ENCODE data around the gene UVRAG.

Gene UVRAG

DNA sequence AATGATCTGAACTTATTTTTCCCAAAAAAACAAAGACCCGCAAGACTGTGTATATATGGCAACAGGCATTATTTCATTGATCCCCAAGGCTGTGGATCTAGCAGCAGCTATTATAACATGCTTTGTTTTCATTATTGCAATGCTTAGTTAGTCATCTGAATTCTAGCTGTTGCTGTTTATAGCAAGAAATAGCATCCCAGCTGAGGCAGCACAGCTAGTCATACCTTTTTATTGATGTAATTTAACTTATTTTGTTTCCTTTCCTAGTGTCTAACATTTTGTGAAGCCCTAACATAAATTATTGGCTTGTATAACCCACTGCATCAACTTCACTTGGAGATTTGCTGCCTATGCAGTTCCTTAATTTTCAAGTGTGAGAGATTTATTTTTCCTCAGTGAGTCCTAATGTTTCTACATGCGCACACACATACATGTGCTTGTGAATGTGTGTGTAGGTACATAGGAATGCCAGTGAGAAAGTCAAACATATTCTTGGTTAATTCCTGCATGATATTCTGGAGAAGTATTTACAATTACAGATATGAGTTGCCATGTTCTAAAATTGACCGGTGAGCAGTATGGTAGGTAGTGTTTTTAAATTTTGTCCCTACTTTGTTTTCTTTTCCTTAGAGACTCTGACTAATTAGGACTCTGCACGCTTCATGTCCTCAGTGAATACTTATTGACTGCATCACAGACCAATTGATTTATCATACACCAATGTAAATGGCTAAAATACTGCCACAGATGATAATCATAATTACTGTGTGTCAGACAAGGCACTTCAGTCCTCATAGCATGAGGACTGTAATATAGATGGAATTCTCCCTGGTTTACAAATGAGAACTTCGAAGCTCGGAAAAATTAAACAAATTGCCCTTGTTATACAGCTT lies 272.0 kb downstream of the UVRAG start:
- TF ChIP-seq, protein P1, sequence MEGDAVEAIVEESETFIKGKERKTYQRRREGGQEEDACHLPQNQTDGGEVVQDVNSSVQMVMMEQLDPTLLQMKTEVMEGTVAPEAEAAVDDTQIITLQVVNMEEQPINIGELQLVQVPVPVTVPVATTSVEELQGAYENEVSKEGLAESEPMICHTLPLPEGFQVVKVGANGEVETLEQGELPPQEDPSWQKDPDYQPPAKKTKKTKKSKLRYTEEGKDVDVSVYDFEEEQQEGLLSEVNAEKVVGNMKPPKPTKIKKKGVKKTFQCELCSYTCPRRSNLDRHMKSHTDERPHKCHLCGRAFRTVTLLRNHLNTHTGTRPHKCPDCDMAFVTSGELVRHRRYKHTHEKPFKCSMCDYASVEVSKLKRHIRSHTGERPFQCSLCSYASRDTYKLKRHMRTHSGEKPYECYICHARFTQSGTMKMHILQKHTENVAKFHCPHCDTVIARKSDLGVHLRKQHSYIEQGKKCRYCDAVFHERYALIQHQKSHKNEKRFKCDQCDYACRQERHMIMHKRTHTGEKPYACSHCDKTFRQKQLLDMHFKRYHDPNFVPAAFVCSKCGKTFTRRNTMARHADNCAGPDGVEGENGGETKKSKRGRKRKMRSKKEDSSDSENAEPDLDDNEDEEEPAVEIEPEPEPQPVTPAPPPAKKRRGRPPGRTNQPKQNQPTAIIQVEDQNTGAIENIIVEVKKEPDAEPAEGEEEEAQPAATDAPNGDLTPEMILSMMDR (IDR thresholded peaks at IDR 0.05; ENCODE audit: low read depth, low read length) = no peak
- DNase-seq = no peak

GRCh38 chr11:76087749-76088148 lies 272.7 kb downstream of the UVRAG start:
- Histone ChIP-seq H3K36me3 (no peaks in the 10 kb centered on the region), H3K4me1 (0 out of 2 replicates have a peak, but pooled peaks cover 5% of the 10 kb centered on the region), H3K27me3 (no peaks in the 10 kb centered on the region), H3K9me3 (no peaks in the 10 kb centered on the region), H3K4me3 (ENCODE audit: low read depth, low read length) (no peak overlapping the region)
- DNase-seq = no peak
- TF ChIP-seq, protein P1 (IDR thresholded peaks at IDR 0.05; ENCODE audit: low read depth, low read length) = no peak

More for the DNA sequence above, 272.0 kb downstream of the UVRAG start:
- 0 out of 2 replicates have a peak, but pooled peaks cover 5% of the 10 kb centered on the region for H3K4me1 ChIP-seq
- H3K27me3 ChIP-seq = no peaks in the 10 kb centered on the region
- H3K36me3 ChIP-seq = no peaks in the 10 kb centered on the region
- no peaks in the 10 kb centered on the region for H3K9me3 ChIP-seq
- no peak overlapping the region for H3K4me3 ChIP-seq (ENCODE audit: low read depth, low read length)

DNA sequence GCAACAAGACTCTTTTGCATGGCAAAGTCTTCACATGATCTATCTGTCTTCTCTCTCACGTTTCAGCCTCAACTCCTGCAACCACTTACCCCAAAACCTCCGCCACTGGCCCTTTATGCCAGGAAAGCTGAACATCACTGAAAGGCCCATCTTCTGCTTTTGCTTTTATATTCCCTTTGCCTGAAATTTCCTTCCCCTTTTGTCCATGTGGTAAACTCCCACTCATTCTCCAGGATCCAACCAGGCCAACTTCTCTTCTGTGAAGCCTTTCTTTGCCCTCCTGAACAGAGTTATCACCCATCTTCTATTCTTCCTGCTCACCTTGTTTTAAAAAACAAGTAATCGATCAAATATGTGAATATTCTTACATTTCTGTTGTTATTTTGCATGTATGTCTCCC lies 273.5 kb downstream of the UVRAG start:
- no peak for DNase-seq
- Histone ChIP-seq H3K9me3 (no peaks in the 10 kb centered on the region), H3K4me1 (0 out of 2 replicates have a peak, but pooled peaks cover 5% of the 10 kb centered on the region), H3K27me3 (no peaks in the 10 kb centered on the region), H3K36me3 (no peaks in the 10 kb centered on the region), H3K4me3 (ENCODE audit: low read depth, low read length) (no peak overlapping the region)
- TF ChIP-seq, protein P1 (IDR thresholded peaks at IDR 0.05; ENCODE audit: low read depth, low read length) = no peak

DNA sequence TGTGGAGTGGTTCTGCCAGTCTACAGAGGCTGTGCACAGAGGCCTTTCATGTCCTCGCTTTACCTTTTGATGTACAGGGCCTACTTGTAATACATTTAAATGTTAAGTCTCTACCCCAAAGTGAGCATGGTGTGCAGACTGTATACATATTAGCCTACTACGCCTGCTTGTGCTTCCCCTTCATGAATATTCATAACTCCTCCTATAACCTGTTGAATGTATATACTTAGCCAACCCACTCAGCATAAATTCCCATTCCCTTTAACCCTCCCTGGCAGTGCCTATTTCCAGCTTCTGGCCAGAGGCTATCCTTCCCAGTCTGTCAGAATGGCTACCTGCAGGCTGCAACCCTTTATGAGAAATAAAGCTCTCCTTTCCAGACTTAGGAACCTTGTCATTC lies 275.2 kb downstream of the UVRAG start:
- H3K9me3 ChIP-seq = no peaks in the 10 kb centered on the region
- no peaks in the 10 kb centered on the region for H3K36me3 ChIP-seq
- H3K27me3 ChIP-seq = no peaks in the 10 kb centered on the region
- H3K4me3 ChIP-seq (ENCODE audit: low read depth, low read length) = no peak overlapping the region
- no peak for DNase-seq
- no peaks in the 10 kb centered on the region for H3K4me1 ChIP-seq
- TF ChIP-seq, protein P1 (IDR thresholded peaks at IDR 0.05; ENCODE audit: low read depth, low read length) = no peak

GRCh38 chr11:76090821-76091220 lies 275.8 kb downstream of the UVRAG start:
- Histone ChIP-seq H3K4me3 (ENCODE audit: low read depth, low read length) (no peak overlapping the region), H3K4me1 (no peaks in the 10 kb centered on the region), H3K36me3 (no peaks in the 10 kb centered on the region), H3K9me3 (no peaks in the 10 kb centered on the region), H3K27me3 (no peaks in the 10 kb centered on the region)
- no peak for DNase-seq
- TF ChIP-seq, protein P1 (IDR thresholded peaks at IDR 0.05; ENCODE audit: low read depth, low read length) = no peak

DNA sequence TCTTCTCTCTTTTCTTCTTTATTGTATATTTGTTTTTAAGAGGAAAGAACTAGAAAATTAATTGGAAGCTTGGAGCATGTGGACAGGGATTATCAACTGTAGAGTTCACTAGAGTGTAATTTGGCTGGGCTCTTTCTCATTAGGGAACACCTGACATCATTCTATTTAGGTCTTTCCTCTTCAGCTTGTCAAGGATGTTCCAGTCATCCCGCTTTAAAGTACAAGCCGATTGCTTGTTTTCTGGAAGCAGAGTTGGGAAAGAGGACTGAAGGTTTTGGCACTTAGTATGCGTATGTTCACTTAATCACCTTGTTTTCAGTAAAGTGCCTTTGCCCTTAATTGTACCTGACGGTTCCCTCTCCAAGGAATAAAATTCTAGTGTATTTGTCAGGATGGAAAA lies 279.7 kb downstream of the UVRAG start:
- H3K9me3 ChIP-seq = no peaks in the 10 kb centered on the region
- no peak overlapping the region for H3K4me3 ChIP-seq (ENCODE audit: low read depth, low read length)
- H3K36me3 ChIP-seq = no peaks in the 10 kb centered on the region
- TF ChIP-seq, protein P1 (IDR thresholded peaks at IDR 0.05; ENCODE audit: low read depth, low read length) = no peak
- no peaks in the 10 kb centered on the region for H3K27me3 ChIP-seq
- DNase-seq = no peak
- H3K4me1 ChIP-seq = no peaks in the 10 kb centered on the region; the same call in 1 of the 2 replicates
